ENCODE data around the gene CTCFL.

The CTCFL gene

DNA sequence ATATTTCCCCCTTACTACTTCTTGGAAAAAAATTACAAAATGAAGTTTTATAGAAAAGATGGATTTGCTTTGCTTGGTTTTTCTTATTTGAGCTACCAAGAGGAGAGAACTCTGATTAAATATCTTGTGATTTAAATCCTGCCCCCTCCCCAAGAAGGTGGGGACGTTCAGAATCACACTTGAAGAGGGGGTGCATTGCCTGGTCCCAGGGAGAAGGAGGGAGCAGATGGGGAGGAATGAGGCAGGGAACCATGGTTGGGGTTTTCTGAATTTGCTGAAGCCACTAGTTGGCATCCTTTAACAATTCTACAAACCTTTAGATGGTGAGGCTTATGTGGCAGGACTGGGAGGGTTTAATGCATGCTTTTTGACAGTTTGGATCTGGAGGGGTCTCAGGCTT lies 41.5 kb upstream of the CTCFL start:
- Histone ChIP-seq H3K4me3 (ENCODE audit: low read depth in 1 of 2, low read length in 2 of 2) (no peak overlapping the region), H3K27me3 (ENCODE audit: control insufficient read depth in 1 of 2, insufficient read depth in 2 of 2, low read length in 2 of 2) (peaks cover 4 to 7% of the 10 kb centered on the region in 2 donors), H3K9ac (ENCODE audit: low read length) (no peak overlapping the region), H3K4me1 (ENCODE audit: insufficient read depth, low read length) (no peaks in the 10 kb centered on the region), H3K9me3 (ENCODE audit: low read length) (no peaks in the 10 kb centered on the region), H3K36me3 (ENCODE audit: insufficient read depth, low read length) (no peaks in the 10 kb centered on the region), H3K27ac (ENCODE audit: low read depth, low read length) (no peak overlapping the region)

DNA sequence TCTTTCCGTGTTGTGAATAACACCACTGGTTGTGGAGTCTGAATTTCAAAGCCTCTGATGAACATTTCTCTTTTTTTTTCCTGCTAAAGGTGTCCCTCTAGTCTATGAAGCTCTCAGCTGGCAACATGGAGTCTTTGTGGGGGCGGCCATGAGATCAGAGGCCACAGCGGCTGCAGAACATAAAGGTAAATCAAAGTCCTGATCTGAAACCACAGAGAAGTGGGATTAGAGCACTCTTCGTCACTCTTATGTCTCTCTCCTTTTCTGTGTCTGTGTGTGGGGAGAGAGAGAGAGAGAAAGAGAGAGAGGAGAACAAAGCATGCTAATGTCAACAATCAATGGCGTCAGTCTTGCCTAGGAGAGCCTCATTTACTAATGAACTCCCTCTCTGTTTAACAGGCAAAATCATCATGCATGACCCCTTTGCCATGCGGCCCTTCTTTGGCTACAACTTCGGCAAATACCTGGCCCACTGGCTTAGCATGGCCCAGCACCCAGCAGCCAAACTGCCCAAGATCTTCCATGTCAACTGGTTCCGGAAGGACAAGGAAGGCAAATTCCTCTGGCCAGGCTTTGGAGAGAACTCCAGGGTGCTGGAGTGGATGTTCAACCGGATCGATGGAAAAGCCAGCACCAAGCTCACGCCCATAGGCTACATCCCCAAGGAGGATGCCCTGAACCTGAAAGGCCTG lies 40.2 kb upstream of the CTCFL start:
- no peak overlapping the region for H3K9ac ChIP-seq (ENCODE audit: low read length)
- no peaks in the 10 kb centered on the region for H3K9me3 ChIP-seq (ENCODE audit: low read length)
- H3K27ac ChIP-seq (ENCODE audit: low read depth, low read length): no peak overlapping the region
- H3K4me3 ChIP-seq (ENCODE audit: low read depth in 1 of 2, low read length in 2 of 2): no peak overlapping the region
- peaks cover 2 to 4% of the 10 kb centered on the region in 2 donors for H3K27me3 ChIP-seq (ENCODE audit: control insufficient read depth in 1 of 2, insufficient read depth in 2 of 2, low read length in 2 of 2)
- H3K36me3 ChIP-seq (ENCODE audit: insufficient read depth, low read length): no peaks in the 10 kb centered on the region
- no peaks in the 10 kb centered on the region for H3K4me1 ChIP-seq (ENCODE audit: insufficient read depth, low read length)

- peaks cover 0 to 4% of the 10 kb centered on the region in 2 donors for H3K27me3 ChIP-seq (ENCODE audit: control insufficient read depth in 1 of 2, insufficient read depth in 2 of 2, low read length in 2 of 2)
- H3K4me3 ChIP-seq (ENCODE audit: low read depth in 1 of 2, low read length in 2 of 2): no peak overlapping the region
- no peak overlapping the region for H3K9ac ChIP-seq (ENCODE audit: low read length)
Observed at GRCh38 chr20:57564180-57564802, 39.4 kb upstream of the CTCFL start.

GRCh38 chr20:57563522-57563921 lies 38.6 kb upstream of the CTCFL start:
- Histone ChIP-seq H3K9me3 (ENCODE audit: low read length) (no peaks in the 10 kb centered on the region), H3K27me3 (ENCODE audit: control insufficient read depth in 1 of 2, insufficient read depth in 2 of 2, low read length in 2 of 2) (peaks cover 0 to 4% of the 10 kb centered on the region in 2 donors), H3K4me1 (ENCODE audit: insufficient read depth, low read length) (no peaks in the 10 kb centered on the region), H3K27ac (ENCODE audit: low read depth, low read length) (no peak overlapping the region), H3K36me3 (ENCODE audit: insufficient read depth, low read length) (no peaks in the 10 kb centered on the region), H3K9ac (ENCODE audit: low read length) (no peak overlapping the region), H3K4me3 (ENCODE audit: low read depth in 1 of 2, low read length in 2 of 2) (no peak overlapping the region)

More at GRCh38 chr20:57564180-57564802, 39.4 kb upstream of the CTCFL start:
- no peaks in the 10 kb centered on the region for H3K9me3 ChIP-seq (ENCODE audit: low read length)
- no peak overlapping the region for H3K27ac ChIP-seq (ENCODE audit: low read depth, low read length)
- H3K36me3 ChIP-seq (ENCODE audit: insufficient read depth, low read length): no peaks in the 10 kb centered on the region
- no peaks in the 10 kb centered on the region for H3K4me1 ChIP-seq (ENCODE audit: insufficient read depth, low read length)

- Histone ChIP-seq H3K4me1 (ENCODE audit: insufficient read depth, low read length) (no peaks in the 10 kb centered on the region), H3K9ac (ENCODE audit: low read length) (no peak overlapping the region), H3K9me3 (ENCODE audit: low read length) (no peaks in the 10 kb centered on the region), H3K27ac (ENCODE audit: low read depth, low read length) (no peak overlapping the region), H3K36me3 (ENCODE audit: insufficient read depth, low read length) (no peaks in the 10 kb centered on the region), H3K4me3 (ENCODE audit: low read depth in 1 of 2, low read length in 2 of 2) (no peak overlapping the region), H3K27me3 (ENCODE audit: control insufficient read depth in 1 of 2, insufficient read depth in 2 of 2, low read length in 2 of 2) (peaks cover 0 to 3% of the 10 kb centered on the region in 2 donors)
Observed at GRCh38 chr20:57562541-57563465, 37.9 kb upstream of the CTCFL start.

GRCh38 chr20:57561356-57562279 lies 36.7 kb upstream of the CTCFL start:
- no peaks in the 10 kb centered on the region for H3K36me3 ChIP-seq (ENCODE audit: insufficient read depth, low read length)
- H3K27me3 ChIP-seq (ENCODE audit: control insufficient read depth in 1 of 2, insufficient read depth in 2 of 2, low read length in 2 of 2): peaks cover 0 to 11% of the 10 kb centered on the region in 2 donors
- H3K9ac ChIP-seq (ENCODE audit: low read length): no peak overlapping the region
- H3K4me1 ChIP-seq (ENCODE audit: insufficient read depth, low read length): no peaks in the 10 kb centered on the region
- H3K4me3 ChIP-seq (ENCODE audit: low read depth in 1 of 2, low read length in 2 of 2): no peak overlapping the region
- no peak overlapping the region for H3K27ac ChIP-seq (ENCODE audit: low read depth, low read length)
- no peaks in the 10 kb centered on the region for H3K9me3 ChIP-seq (ENCODE audit: low read length)

DNA sequence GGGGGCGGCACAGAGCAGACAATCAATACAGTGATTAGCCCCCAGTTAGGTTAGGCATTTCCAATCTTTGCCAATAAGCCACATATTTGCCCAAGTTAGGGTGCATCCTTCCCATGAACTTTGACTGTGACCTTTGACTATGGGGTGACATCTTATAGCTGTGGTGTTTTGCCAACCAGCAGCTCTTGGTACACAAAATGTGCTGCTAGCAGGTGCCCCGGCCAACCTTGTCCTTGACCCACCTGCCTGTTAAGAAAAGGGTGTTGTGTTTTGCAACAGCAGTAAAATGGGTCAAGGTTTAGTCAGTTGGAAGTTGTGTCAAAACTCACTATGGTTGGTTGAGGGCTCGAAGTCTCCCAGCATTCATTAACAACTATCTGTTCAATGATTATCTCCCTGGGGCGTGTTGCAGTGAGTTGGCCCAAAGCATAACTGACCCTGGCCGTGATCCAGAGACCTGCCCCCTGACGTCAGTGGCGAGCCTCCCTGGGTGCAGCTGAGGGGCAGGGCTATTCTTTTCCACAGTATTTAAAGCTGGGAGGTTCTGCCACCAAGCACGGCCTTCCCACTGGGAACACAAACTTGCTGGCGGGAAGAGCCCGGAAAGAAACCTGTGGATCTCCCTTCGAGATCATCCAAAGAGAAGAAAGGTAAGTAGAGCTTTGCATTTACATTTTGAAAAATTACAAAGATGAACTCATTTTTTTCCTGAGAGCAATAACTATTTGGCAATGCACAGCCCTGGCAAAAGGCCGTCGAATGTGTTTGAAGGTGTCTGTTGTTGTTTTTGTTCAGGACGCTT lies 35.8 kb upstream of the CTCFL start, which contains the start of gene PCK1:
Gene PCK1, plus strand, starts transcription at position 557 of the 802 bp plus-strand sequence. CDS start 302 bp downstream, outside the sequence.
- H3K4me1 ChIP-seq (ENCODE audit: insufficient read depth, low read length): no peaks in the 10 kb centered on the region
- H3K9me3 ChIP-seq (ENCODE audit: low read length): no peaks in the 10 kb centered on the region
- H3K27me3 ChIP-seq (ENCODE audit: control insufficient read depth in 1 of 2, insufficient read depth in 2 of 2, low read length in 2 of 2): peaks cover 0 to 12% of the 10 kb centered on the region in 2 donors
- no peak within 1 kb of the TSS for H3K9ac ChIP-seq (ENCODE audit: low read length)
- H3K36me3 ChIP-seq (ENCODE audit: insufficient read depth, low read length): no peaks in the 10 kb centered on the region
- H3K27ac ChIP-seq (ENCODE audit: low read depth, low read length): no peak within 1 kb of the TSS
- H3K4me3 ChIP-seq (ENCODE audit: low read depth in 1 of 2, low read length in 2 of 2): no peak within 1 kb of the TSS

GRCh38 chr20:57559658-57560553 lies 35.0 kb upstream of the CTCFL start:
- Histone ChIP-seq H3K27me3 (ENCODE audit: control insufficient read depth in 1 of 2, insufficient read depth in 2 of 2, low read length in 2 of 2) (peaks cover 0 to 15% of the 10 kb centered on the region in 2 donors), H3K36me3 (ENCODE audit: insufficient read depth, low read length) (no peaks in the 10 kb centered on the region), H3K4me3 (ENCODE audit: low read depth in 1 of 2, low read length in 2 of 2) (no peak overlapping the region), H3K9me3 (ENCODE audit: low read length) (no peaks in the 10 kb centered on the region), H3K4me1 (ENCODE audit: insufficient read depth, low read length) (no peaks in the 10 kb centered on the region), H3K9ac (ENCODE audit: low read length) (no peak overlapping the region), H3K27ac (ENCODE audit: low read depth, low read length) (no peak overlapping the region)

GRCh38 chr20:57559289-57559634 lies 34.3 kb upstream of the CTCFL start:
- Histone ChIP-seq H3K27ac (ENCODE audit: low read depth, low read length) (no peak overlapping the region), H3K9ac (ENCODE audit: low read length) (no peak overlapping the region)

More at GRCh38 chr20:57559289-57559634, 34.3 kb upstream of the CTCFL start:
- Histone ChIP-seq H3K4me3 (ENCODE audit: low read depth in 1 of 2, low read length in 2 of 2) (no peak overlapping the region), H3K9me3 (ENCODE audit: low read length) (no peaks in the 10 kb centered on the region), H3K36me3 (ENCODE audit: insufficient read depth, low read length) (no peaks in the 10 kb centered on the region), H3K4me1 (ENCODE audit: insufficient read depth, low read length) (no peaks in the 10 kb centered on the region), H3K27me3 (ENCODE audit: control insufficient read depth in 1 of 2, insufficient read depth in 2 of 2, low read length in 2 of 2) (peaks cover 0 to 19% of the 10 kb centered on the region in 2 donors)

Data from muscle layer of colon (tissue), 2 donors.